ENCODE data around the gene ALG11. TPM values are rescaled to one million over a fixed set of nuclear protein-coding genes. Genes with fewer than 3 reads are reported as not detected.
"Not testable (repeated sequence)": the region's sequence is repeated elsewhere in the genome, so short reads cannot be mapped to it uniquely, and the experiment has no call there.

ALG11 gene
- total RNA-seq, 4 donors from 2014 or later, result 15.2 to 21.9 (median 19.6) TPM

DNA sequence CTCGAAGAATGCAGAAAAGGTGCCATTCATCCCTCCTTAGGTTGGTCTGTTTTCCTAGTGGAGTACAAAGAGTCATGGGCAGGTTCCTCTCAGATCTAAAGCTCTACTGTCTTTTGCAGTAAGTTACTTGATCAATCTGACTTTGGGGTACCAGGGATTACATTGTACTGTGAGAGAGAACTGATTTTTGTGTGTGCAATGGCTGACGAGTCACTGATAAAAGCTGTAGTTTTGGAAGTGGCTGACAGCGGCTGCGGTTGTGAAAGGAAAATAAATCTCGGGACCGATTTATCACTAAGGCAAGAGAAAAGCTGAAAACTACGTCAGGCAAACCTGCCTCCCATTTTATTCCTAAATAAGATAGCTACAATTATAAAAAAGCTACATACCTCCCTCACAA is 39.2 kb downstream of the ALG11 start:
- no peaks in the 10 kb centered on the region for H3K27me3 ChIP-seq
- peaks cover 0 to 7% (median 0%) of the 10 kb centered on the region in 3 donors for H3K9me3 ChIP-seq
- no peak overlapping the region for H3K27ac ChIP-seq
- WGBS, 2 donors (ENCODE audit: low coverage in 1 of 2), result 60 to 79% methylated on average over 6 to 7 of the region's 7 CpGs
- TF ChIP-seq POLR2A (IDR thresholded peaks at IDR 0.05) (no peak), EP300 (IDR thresholded peaks at IDR 0.05) (no peak), POLR2AphosphoS5 (IDR thresholded peaks at IDR 0.05) (no peak)
- TF ChIP-seq, protein P1, sequence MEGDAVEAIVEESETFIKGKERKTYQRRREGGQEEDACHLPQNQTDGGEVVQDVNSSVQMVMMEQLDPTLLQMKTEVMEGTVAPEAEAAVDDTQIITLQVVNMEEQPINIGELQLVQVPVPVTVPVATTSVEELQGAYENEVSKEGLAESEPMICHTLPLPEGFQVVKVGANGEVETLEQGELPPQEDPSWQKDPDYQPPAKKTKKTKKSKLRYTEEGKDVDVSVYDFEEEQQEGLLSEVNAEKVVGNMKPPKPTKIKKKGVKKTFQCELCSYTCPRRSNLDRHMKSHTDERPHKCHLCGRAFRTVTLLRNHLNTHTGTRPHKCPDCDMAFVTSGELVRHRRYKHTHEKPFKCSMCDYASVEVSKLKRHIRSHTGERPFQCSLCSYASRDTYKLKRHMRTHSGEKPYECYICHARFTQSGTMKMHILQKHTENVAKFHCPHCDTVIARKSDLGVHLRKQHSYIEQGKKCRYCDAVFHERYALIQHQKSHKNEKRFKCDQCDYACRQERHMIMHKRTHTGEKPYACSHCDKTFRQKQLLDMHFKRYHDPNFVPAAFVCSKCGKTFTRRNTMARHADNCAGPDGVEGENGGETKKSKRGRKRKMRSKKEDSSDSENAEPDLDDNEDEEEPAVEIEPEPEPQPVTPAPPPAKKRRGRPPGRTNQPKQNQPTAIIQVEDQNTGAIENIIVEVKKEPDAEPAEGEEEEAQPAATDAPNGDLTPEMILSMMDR (IDR thresholded peaks at IDR 0.05), result no peak
- H3K4me1 ChIP-seq, result no peaks in the 10 kb centered on the region
- no peak overlapping the region for H3K4me3 ChIP-seq
- no peaks in the 10 kb centered on the region for H3K36me3 ChIP-seq
- ATAC-seq, result no peak

DNA sequence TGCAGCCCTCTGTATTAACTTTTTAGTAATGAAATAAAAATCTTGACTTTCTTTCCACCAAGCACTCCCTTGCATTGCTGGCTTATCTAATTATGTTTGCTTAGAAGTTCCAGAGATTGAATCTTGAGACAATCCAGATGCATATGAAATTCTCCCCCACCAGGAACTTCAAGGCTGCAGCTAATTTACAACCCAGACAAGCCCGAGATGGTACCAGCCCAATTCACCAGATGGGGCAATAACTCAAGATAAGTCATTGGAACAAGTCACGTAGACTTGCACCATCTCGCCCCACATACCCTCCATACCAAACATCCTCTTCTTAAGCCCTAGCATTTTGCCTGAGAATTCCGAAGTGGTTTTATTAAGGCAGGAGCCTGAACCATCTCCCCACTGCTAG is 41.3 kb downstream of the ALG11 start:
- Histone ChIP-seq H3K4me1 (no peaks in the 10 kb centered on the region), H3K9me3 (peaks cover 0 to 2% (median 0%) of the 10 kb centered on the region in 3 donors), H3K4me3 (no peak overlapping the region), H3K36me3 (no peaks in the 10 kb centered on the region), H3K27me3 (no peaks in the 10 kb centered on the region), H3K27ac (no peak overlapping the region)
- 73% methylated on average over 4 of the region's 4 CpGs; no CpG with 5 or more reads in 1 of the 2 donors for WGBS, 2 donors (ENCODE audit: low coverage in 1 of 2)
- ATAC-seq, result no peak
- TF ChIP-seq POLR2AphosphoS5 (IDR thresholded peaks at IDR 0.05) (no peak), EP300 (IDR thresholded peaks at IDR 0.05) (no peak), POLR2A (IDR thresholded peaks at IDR 0.05) (no peak)
- TF ChIP-seq, protein P1 (IDR thresholded peaks at IDR 0.05), result no peak

DNA sequence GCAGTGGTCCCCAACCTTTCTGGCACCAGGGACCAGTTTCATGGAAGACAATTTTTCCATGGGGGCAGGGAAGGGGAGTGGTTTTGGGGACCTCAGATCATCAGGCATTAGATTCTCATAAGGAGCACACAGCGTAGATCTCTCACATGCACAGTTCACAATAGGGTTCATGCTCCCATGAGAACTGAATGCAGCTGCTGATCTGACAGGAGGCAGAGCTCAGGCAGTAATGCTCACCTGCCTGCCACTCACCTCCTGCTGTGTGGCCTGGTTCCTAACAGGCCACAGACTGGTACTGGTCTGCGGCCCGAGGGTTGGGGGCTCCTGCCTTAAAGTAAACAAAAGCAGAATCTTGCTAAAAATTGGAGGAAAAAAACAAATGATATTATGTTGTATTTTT is 48.9 kb downstream of the ALG11 start:
- H3K4me1 ChIP-seq, result peaks cover 0 to 13% (median 5%) of the 10 kb centered on the region in 3 donors
- H3K4me3 ChIP-seq, H3K27ac ChIP-seq, ATAC-seq, H3K9me3 ChIP-seq, H3K27me3 ChIP-seq, H3K36me3 ChIP-seq: not testable (repeated sequence)
- 83 to 100% methylated on average over 1 to 2 of the region's 3 CpGs for WGBS, 2 donors (ENCODE audit: low coverage in 1 of 2)

DNA sequence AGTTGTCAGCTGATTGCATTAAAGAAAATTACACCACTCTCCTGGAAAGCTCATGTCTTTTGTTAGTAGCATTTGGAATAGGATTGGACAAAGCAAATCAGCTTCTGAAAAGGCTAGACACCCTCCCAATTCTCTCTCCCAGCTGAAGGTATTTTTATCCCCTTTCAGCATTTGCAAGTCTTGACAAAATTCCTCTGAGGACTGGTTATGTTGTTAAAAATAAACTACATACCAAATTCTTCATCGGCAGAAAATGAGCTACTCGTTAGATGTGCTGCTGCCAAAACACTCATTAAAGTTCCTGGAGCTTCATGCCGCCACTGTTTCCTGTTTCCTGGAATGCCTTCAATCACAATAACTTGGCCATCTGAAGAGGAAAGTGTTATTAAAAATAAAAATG is 49.4 kb downstream of the ALG11 start:
- 16 to 29% methylated on average over 3 of the region's 3 CpGs for WGBS, 2 donors (ENCODE audit: low coverage in 1 of 2)
- no peaks in the 10 kb centered on the region for H3K36me3 ChIP-seq
- peak overlapping the region in 1 of 4 donors; percentile 27 for H3K27ac ChIP-seq
- TF ChIP-seq EP300 (IDR thresholded peaks at IDR 0.05), result no peak
- peak; percentile 12 for TF ChIP-seq POLR2AphosphoS5 (IDR thresholded peaks at IDR 0.05)
- no peak for ATAC-seq
- no peaks in the 10 kb centered on the region for H3K27me3 ChIP-seq
- H3K9me3 ChIP-seq, result peaks cover 0 to 14% (median 0%) of the 10 kb centered on the region in 3 donors
- no peak overlapping the region for H3K4me3 ChIP-seq
- peaks cover 0 to 13% (median 5%) of the 10 kb centered on the region in 3 donors for H3K4me1 ChIP-seq

DNA sequence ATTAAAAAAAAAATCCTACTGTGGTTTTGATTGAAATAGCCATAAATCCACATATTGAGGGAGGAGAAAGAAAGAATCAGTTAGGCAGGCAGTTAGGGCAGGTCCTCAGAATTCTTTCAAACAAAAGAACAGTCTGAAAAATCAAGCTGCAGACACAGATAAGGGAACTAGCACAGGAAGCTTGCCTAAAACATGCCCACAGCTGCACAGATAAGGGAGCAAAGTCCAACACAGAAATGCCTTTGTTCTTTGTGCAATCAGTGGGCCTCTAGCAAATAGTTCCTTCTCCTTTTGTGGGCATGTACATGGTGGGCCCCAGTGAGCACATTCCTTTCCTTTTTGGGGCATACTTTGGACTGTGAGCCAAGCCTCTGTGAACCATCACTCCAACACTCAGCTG is 55.0 kb downstream of the ALG11 start:
- H3K27me3 ChIP-seq, result no peaks in the 10 kb centered on the region
- no peaks in the 10 kb centered on the region for H3K36me3 ChIP-seq
- TF ChIP-seq, protein P1 (IDR thresholded peaks at IDR 0.05), result no peak
- TF ChIP-seq EP300 (IDR thresholded peaks at IDR 0.05) (no peak), POLR2AphosphoS5 (IDR thresholded peaks at IDR 0.05) (no peak), POLR2A (IDR thresholded peaks at IDR 0.05) (no peak)
- no peak for ATAC-seq
- no peak overlapping the region for H3K4me3 ChIP-seq
- peaks cover 0 to 42% (median 0%) of the 10 kb centered on the region in 3 donors for H3K9me3 ChIP-seq
- peaks cover 0 to under 1% (median 0%) of the 10 kb centered on the region in 3 donors for H3K4me1 ChIP-seq
- H3K27ac ChIP-seq, result no peak overlapping the region

DNA sequence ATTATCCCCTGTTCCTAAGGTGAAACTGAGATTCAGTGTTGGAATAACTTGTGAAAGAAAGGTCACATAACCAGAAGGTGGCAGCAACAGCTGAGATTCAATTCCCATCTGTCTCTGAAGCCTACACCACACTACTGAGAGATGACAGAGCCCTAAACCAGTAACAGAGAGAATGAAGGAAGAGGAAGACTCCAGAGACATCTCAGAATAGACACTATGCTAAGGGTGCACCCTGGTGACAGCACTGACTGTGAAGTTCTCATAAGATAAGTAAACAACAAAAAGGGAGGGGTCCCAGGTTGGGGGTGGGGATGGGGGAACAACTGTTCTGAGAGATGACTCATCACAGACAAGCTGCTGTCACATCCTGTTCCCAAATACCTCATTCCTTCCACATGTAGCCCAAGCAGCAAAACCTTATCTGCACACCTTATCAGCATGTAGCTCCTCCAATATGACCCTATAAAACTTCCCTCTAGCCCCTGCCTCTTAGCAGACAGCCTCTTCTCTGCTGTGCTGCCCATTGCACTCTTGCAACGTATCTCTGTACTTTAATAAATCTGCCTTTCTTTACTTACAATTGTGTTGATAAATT is 58.8 kb downstream of the ALG11 start:
- Histone ChIP-seq H3K9me3 (peaks cover 0 to 33% (median 0%) of the 10 kb centered on the region in 3 donors), H3K4me1 (no peaks in the 10 kb centered on the region), H3K4me3 (no peak overlapping the region), H3K27ac (no peak overlapping the region), H3K36me3 (no peaks in the 10 kb centered on the region), H3K27me3 (no peaks in the 10 kb centered on the region)
- TF ChIP-seq EP300 (IDR thresholded peaks at IDR 0.05) (no peak), POLR2AphosphoS5 (IDR thresholded peaks at IDR 0.05) (no peak), POLR2A (IDR thresholded peaks at IDR 0.05) (no peak)
- TF ChIP-seq, protein P1 (IDR thresholded peaks at IDR 0.05), result no peak
- ATAC-seq, result no peak
- 75 to 92% methylated on average over 1 of the region's 1 CpG for WGBS, 2 donors (ENCODE audit: low coverage in 1 of 2)
